IPS-NIHi11 (cell line): ENCODE data around the gene DMWD.
"Not testable (repeated sequence)": the region's sequence is repeated elsewhere in the genome, so short reads cannot be mapped to it uniquely, and the experiment has no call there.

ENCODE experiments used
- DNase-seq: peaks from one replicate; pipeline ENCODE4 v3.0.0; 2012; ENCODE audit warnings: mixed read lengths, low spot score

The DMWD gene

DNA sequence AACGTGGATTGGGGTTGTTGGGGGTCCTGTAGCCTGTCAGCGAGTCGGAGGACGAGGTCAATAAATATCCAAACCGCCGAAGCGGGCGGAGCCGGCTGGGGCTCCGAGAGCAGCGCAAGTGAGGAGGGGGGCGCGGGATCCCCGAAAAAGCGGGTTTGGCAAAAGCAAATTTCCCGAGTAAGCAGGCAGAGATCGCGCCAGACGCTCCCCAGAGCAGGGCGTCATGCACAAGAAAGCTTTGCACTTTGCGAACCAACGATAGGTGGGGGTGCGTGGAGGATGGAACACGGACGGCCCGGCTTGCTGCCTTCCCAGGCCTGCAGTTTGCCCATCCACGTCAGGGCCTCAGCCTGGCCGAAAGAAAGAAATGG, 22.8 kb downstream of the DMWD start:
- DNase-seq = no peak

DNA sequence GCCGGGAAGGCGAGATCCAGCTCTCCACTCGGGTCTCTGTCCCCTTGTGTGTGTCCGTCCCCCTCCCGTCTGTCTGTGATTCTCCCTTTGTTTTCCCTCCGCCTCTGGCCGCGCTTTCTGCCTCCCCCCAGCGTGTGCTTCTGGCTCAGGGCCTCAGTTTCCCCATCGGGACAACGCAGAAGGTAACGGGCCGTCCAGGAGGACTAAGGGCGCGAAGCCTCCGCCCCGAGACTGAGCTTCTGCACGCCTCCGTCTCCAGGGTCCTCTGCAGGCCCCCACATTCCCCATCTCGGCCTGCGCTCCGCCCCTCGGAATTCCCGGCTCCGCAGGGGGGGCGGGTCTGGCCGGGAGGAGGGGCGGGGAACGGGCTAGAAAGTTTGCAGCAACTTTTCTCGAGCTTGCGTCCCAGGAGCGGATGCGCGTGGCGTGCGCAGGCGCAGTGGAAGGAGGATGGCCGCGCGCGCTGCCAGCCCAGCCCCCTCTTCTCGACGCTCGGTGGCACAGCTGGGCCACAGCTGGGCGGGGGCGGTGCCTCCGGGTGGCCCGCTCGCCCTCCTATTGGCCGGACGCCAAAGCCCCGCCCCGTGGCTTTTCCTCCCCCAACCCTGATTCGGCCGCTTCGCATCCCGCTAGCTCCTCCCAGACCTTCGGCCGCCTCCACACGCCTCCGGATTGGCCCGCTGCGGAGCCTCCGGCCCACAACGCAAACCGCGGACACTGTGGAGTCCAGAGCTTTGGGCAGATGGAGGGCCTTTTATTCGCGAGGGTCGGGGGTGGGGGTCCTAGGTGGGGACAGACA, 23.5 kb downstream of the DMWD start, which contains the start of gene SIX5:
TSS of gene SIX5 (minus strand) at position 269 of the 799 bp plus-strand sequence. CDS start 408 bp downstream, outside the sequence.
- DNase-seq = peak; percentile 88

GRCh38 chr19:45768655-45768983, 24.0 kb downstream of the DMWD start:
- DNase-seq = no peak

- peak; percentile 49 for DNase-seq
Observed at GRCh38 chr19:45767881-45768654, 24.6 kb downstream of the DMWD start.

DNA sequence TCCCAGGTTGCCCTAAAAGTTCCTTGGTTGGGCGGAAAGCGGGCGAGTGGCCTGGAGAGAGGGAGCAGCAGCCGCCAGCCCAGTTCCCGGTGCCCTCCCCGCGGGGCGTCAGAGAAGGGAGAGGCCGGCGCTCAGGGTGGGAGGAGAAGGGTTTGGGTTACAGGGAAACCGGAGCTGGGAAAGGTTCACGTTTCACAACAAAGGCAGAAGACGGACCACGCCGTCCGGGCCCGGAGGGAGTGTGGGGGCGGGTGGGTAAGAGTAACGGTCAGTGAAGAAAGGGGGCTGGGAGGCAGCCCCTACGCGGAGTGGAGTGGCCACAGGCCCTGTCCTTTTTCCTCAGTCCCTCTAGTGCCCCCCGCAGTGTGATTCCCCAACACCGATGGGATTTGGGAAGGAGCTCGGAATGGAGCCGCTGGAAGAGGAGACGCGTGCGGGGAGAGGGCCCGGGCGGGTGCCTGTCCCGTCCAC, 25.2 kb downstream of the DMWD start:
- peak; percentile 76 for DNase-seq

DNA sequence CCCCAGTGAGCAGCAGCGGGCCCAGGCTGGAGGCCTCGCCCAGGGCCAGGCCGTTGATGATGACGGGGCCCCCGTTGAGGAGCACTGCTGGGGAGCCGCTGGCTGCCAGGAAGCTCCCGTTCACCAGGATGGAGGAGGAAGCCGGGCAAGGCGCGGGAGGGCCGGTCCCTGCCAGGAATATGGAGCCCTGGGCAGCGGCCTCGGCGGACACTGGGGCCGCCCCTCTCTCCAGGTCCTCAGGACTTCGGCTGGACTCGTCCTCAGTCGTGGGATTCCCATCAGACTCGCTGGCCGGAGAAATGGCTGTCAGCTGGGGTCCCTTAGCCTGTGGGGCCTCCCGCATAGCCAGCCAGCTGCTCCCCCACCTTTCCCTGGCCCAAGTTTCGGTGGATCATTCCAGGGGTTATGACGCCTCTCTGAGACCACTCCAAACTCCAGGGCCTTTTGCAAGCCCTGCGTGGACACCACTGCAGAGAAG, 25.7 kb downstream of the DMWD start:
- peak; percentile 40 for DNase-seq

DNA sequence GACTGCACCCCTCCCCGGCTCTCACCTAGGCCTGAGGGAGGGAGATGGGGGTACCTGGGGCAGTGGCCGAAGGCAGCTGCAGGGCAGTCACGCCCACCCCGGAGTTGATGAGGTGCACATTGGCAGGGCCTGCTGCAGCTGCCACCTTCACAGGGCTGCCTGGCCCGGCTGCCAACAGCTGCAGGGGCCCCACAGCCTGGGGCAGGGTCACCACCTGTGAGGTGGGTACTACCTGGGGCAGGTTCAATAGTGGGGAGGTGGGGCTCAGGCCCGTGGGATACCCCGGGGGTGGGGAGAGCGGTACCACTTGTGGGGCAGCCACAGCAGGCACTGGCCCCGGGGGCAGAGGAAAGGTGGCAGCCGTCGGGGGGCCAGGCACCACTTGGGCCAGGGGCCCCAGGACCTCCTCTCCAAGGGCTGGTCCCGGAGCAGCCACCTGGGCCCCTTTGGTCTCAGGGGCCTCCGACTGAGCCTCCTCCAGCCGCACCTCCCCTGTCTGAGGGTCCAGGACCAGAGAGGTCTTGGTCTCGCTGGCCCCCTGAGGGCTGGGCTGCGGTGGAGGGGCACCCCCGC, 26.3 kb downstream of the DMWD start:
- DNase-seq = no peak

DNA sequence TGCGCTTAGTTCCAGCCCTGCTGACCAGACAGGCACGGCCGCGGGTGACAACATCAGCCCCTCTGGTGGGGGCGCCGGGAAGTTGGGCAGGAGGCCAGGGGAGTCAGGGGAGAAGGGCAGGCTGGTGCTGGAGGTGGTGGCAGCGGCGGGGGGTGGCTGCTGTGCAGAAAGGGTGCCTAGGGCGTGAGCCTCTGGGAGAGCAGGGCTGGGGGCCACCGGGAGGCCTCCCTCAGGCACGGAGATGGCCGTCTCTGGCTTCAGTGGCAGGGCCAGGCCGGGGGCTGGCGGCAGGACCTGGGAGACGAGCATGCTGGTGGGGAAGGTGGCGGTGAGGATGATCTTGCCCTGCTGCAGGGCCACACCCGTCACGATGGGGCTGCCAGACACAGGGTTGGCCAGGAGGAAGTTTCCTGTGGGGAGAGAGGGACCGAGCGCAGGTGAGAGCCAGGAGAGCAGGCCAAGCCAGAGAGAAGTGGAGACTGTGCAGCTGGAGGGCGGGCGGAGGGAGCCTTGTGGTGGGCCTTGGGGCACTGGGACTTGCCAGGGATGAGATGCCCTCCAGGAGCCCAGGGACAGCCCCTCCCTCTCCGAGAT, 26.8 kb downstream of the DMWD start:
- DNase-seq = no peak

DNA sequence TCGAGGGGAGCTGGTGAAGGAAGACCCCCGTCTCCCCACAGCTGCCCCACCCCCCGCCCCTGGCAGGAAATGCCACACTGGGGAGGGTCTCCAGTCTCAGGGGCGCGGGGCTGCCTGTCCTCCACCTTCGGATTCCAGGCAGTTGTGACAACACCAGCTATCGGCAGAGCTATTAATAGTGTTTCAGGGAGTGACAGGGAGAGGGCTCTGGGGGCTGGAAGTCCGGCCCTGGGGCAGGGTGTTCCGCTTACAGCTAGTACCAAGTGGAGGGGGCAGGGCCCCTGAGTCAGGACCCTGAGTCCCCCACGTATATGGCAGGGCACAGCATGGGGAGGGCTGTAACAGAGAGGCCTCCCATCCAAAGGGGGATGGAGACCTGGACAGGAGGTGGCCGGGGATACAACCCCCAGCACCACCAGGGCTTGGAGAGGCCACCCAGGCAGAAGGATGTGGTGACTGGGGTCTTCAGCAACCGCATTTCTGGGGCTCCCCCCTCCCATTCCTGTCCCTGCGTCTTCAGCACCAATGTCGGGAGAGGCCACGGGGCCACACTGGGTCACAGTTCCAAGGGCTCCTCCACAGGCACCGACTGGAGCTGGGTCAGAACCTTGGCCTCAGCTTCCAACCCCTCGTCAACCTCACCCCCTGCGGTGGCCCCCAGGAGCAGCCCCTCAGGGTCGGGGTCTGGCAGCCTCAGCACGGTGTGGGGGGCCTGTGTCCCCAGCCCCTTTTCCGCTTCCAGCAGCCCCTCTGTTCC, 27.5 kb downstream of the DMWD start:
- no peak for DNase-seq

- DNase-seq = no peak
Observed at GRCh38 chr19:45764475-45764874, 28.2 kb downstream of the DMWD start.

- no peak for DNase-seq
Observed at GRCh38 chr19:45763691-45764294, 28.9 kb downstream of the DMWD start.

- DNase-seq = no peak
Observed at GRCh38 chr19:45762870-45763631, 29.6 kb downstream of the DMWD start.

GRCh38 chr19:45761714-45762113, 30.9 kb downstream of the DMWD start:
- DNase-seq = no peak

DNA sequence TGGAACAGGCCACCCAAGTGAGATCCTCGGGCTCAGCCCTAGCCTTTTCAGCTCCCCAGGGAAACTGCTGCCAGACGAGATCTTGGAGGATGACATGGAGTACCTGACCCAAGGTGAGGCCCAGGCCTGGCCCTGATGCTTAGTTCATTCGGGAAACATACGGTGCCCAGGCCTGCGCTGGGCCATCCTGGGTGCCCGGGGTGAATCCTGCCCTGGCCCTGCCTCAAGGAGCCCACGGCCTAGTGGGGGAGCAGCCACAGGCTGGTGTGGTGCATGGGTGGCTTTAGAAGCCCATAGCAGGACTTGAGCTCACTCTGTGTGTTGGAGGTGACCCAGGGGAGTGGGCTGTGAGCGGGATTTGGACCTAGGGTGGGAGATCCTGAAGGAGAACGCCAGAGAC, 33.7 kb downstream of the DMWD start:
- no peak for DNase-seq

GRCh38 chr19:45757695-45758094, 35.0 kb downstream of the DMWD start:
- no peak for DNase-seq

DNA sequence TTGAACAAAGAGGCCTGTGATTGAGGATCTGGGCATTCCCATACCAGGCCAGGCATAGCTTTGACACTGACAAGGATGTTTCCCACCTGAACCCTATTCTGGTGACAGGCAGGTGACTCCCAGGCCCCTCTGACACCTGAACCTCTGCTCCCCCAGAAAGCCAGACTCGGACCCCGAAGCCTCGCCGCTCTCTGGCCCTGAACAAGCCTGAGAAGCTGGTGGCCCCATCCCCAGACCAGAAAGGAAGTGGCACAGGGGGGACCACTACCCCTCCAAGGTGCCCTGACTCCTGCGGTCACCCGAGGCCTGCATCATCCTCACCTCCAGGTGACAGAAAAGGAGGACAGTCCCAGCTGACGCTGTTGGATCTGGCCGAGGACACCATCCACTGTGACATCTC, 38.3 kb downstream of the DMWD start:
- no peak for DNase-seq

- peak; percentile 75 for DNase-seq
Observed at GRCh38 chr19:45753548-45753947, 39.1 kb downstream of the DMWD start.

- no peak for DNase-seq
Observed at GRCh38 chr19:45752639-45753038, 40.0 kb downstream of the DMWD start.

DNA sequence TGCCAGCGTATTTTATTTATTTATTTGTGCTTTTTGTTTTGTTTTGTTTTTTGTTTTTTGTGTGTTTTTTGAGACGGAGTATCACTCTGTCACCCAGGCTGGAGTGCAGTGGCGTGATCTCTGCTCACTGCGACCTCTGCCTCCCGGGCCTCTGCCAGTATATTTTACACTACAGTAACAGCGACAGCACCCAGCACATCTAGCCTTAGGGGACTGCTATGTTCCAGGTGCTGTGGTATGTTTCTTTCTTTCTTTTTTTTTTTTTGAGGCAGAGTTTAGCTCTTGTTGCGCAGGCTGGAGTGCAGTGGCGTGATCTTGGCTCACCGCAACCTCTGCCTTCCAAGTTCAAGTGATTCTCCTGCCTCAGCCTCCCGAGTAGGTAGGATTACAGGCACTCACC, 41.2 kb downstream of the DMWD start:
- DNase-seq = not testable (repeated sequence)

GRCh38 chr19:45747513-45747912, 45.1 kb downstream of the DMWD start:
- DNase-seq = no peak

DNA sequence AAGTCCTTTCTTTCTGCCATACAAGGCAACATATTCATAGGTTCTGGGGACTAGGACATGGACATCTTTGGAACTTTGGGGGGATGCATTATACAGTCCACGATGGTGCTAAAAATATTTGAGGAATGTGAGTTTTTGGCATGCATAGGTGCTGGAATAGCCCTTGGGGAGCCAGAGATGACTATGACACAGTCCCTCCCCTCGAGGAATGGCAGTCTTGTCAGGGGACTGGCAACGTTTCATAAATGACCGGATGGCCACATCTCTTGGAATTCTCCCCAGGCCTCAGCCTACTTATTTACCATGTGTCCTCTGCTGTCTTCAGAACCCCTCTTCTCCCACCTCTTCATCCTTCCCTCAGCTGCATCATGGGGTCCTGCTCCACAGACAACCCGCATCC, 45.8 kb downstream of the DMWD start:
- no peak for DNase-seq
